HEK293 (cell line): ENCODE data around the gene MROH2B.

Source experiments
- CTCF ChIA-PET: fragments of 350-600 bp; formaldehyde crosslinking; extraction: SDS; loops from one replicate; lab custom pipeline; 2021; ENCODE audit warnings: antibody characterized with exemption; lab: Yijun Ruan, JAX
- POLR2A ChIA-PET: fragments of 300-600 bp; formaldehyde crosslinking; extraction: SDS; loops from one replicate; lab custom pipeline; 2020; ENCODE audit warnings: antibody characterized with exemption, inconsistent platforms; lab: Yijun Ruan, JAX
- H3K27ac ChIP-seq: fragments of 200-500 bp; sonication (Bioruptor generic); 2 replicates; pipeline ENCODE4 v1.5.1; 2014; ENCODE audit warnings: low read depth, low read length, control low read depth, inconsistent platforms; ENCODE audit errors: extremely low read depth
- H3K36me3 ChIP-seq, 2 experiments: fragments of 200-500 bp in 1 of 2; sonication (Bioruptor generic) in 1 of 2; 1 replicate in 1 of 2; 2 replicates in 1 of 2; pipeline ENCODE4 v1.5.1; 2014 to 2017; ENCODE audit warnings: inconsistent platforms in 2 of 2, low read length in 2 of 2; ENCODE audit not compliant: control insufficient read depth in 2 of 2, insufficient read depth in 1 of 2
- H3K4me1 ChIP-seq: fragments of 200-500 bp; sonication (Bioruptor generic); 2 replicates; pipeline ENCODE4 v1.5.1; 2014; ENCODE audit warnings: mild to moderate bottlenecking, low read length, inconsistent platforms; ENCODE audit not compliant: control insufficient read depth, insufficient read depth
- H3K4me3 ChIP-seq: 2 replicates; pipeline ENCODE4 v1.5.1; 2011; ENCODE audit warnings: low read depth, mild to moderate bottlenecking, control low read depth, low read length, moderate library complexity
- H3K9me3 ChIP-seq: fragments of 200-500 bp; sonication (Bioruptor generic); 2 replicates; pipeline ENCODE4 v1.5.1; 2014; ENCODE audit warnings: low read depth, low read length, inconsistent platforms; ENCODE audit not compliant: control insufficient read depth, insufficient read depth
- CTCF ChIP-seq: fragments of 450-650 bp; formaldehyde crosslinking; IDR thresholded peaks from 2 replicates; pipeline ENCODE4 v1.5.1; 2016; ENCODE audit warnings: missing biosample characterization, missing genetic modification characterization
- GLI2 ChIP-seq: fragments of 450-650 bp; formaldehyde crosslinking; IDR thresholded peaks from 2 replicates; pipeline ENCODE4; 2017; ENCODE audit warnings: missing biosample characterization, missing genetic modification characterization, low read depth, borderline replicate concordance
- IKZF3 ChIP-seq: fragments of 450-650 bp; IDR thresholded peaks from 2 replicates; pipeline ENCODE4 v1.5.0; 2018; ENCODE audit warnings: missing biosample characterization, mild to moderate bottlenecking, missing genetic modification characterization, moderate library complexity
- KLF8 ChIP-seq: fragments of 450-650 bp; formaldehyde crosslinking; IDR thresholded peaks from 2 replicates; pipeline ENCODE4 v1.5.1; 2016; ENCODE audit warnings: missing biosample characterization, missing genetic modification characterization
- PBX3 ChIP-seq: sonication (generic); formaldehyde crosslinking; IDR thresholded peaks from 2 replicates; pipeline ENCODE4 v1.8.1; 2022; ENCODE audit warnings: mild to moderate bottlenecking, moderate library complexity, missing genetic modification reagents
- PRDM6 ChIP-seq: fragments of 450-650 bp; formaldehyde crosslinking; IDR thresholded peaks from 2 replicates; pipeline ENCODE4 v1.5.1; 2017; ENCODE audit warnings: missing biosample characterization, missing genetic modification characterization
- RBAK ChIP-seq: fragments of 450-650 bp; formaldehyde crosslinking; IDR thresholded peaks from 2 replicates; pipeline ENCODE4 v1.5.1; 2016; ENCODE audit warnings: missing biosample characterization, missing genetic modification characterization
- TCF7L2 ChIP-seq: IDR thresholded peaks from 2 replicates; pipeline ENCODE4 v1.6.1; 2011; ENCODE audit warnings: low read depth, mild to moderate bottlenecking, inconsistent platforms, low read length, moderate library complexity, borderline replicate concordance
- ZBTB26 ChIP-seq: fragments of 450-650 bp; formaldehyde crosslinking; optimal IDR thresholded peaks from 2 replicates; pipeline ENCODE3; 2016; ENCODE audit warnings: missing biosample characterization, mild to moderate bottlenecking, missing genetic modification characterization
- ZFP41 ChIP-seq: fragments of 450-650 bp; formaldehyde crosslinking; IDR thresholded peaks from 2 replicates; pipeline ENCODE4 v1.5.1; 2016; ENCODE audit warnings: missing biosample characterization, missing genetic modification characterization, borderline replicate concordance
- ZIC2 ChIP-seq: fragments of 450-650 bp; formaldehyde crosslinking; IDR thresholded peaks from 2 replicates; pipeline ENCODE4 v1.5.1; 2016; ENCODE audit warnings: missing biosample characterization, missing genetic modification characterization
- ZNF114 ChIP-seq: fragments of 450-650 bp; formaldehyde crosslinking; IDR thresholded peaks from 2 replicates; pipeline ENCODE4 v1.5.0; 2017; ENCODE audit warnings: missing biosample characterization, missing genetic modification characterization
- ZNF132 ChIP-seq: fragments of 450-650 bp; formaldehyde crosslinking; IDR thresholded peaks from 2 replicates; pipeline ENCODE4 v1.5.1; 2017; ENCODE audit warnings: missing biosample characterization, missing genetic modification characterization, borderline replicate concordance
- ZNF138 ChIP-seq: fragments of 450-650 bp; formaldehyde crosslinking; IDR thresholded peaks from 2 replicates; pipeline ENCODE4 v1.5.1; 2016; ENCODE audit warnings: missing biosample characterization, missing genetic modification characterization, borderline replicate concordance
- ZNF148 ChIP-seq: fragments of 450-650 bp; formaldehyde crosslinking; IDR thresholded peaks from 2 replicates; pipeline ENCODE4 v1.5.0; 2017; ENCODE audit warnings: missing biosample characterization, missing genetic modification characterization, borderline replicate concordance
- ZNF174 ChIP-seq: fragments of 450-650 bp; formaldehyde crosslinking; IDR thresholded peaks from 2 replicates; pipeline ENCODE4 v1.5.0; 2017; ENCODE audit warnings: missing biosample characterization, mild to moderate bottlenecking, missing genetic modification characterization
- ZNF184 ChIP-seq: fragments of 450-650 bp; IDR thresholded peaks from 2 replicates; pipeline ENCODE4 v1.5.1; 2018; ENCODE audit warnings: missing biosample characterization, mild to moderate bottlenecking, missing genetic modification characterization
- ZNF211 ChIP-seq: fragments of 450-650 bp; formaldehyde crosslinking; IDR thresholded peaks from 2 replicates; pipeline ENCODE4 v1.5.1; 2016; ENCODE audit warnings: low read depth, missing biosample characterization, missing genetic modification characterization
- ZNF23 ChIP-seq: fragments of 450-650 bp; formaldehyde crosslinking; IDR thresholded peaks from 2 replicates; pipeline ENCODE4 v1.5.1; 2016; ENCODE audit warnings: missing biosample characterization, missing genetic modification characterization, borderline replicate concordance
- ZNF248 ChIP-seq: fragments of 450-650 bp; formaldehyde crosslinking; IDR thresholded peaks from 2 replicates; pipeline ENCODE4 v1.5.1; 2017; ENCODE audit warnings: missing biosample characterization, missing genetic modification characterization
- ZNF274 ChIP-seq, 2 experiments: fragments of 200-500 bp in 1 of 2; fragments of 450-650 bp in 1 of 2; sonication (Bioruptor generic) in 1 of 2; formaldehyde crosslinking in 1 of 2; IDR thresholded peaks; 2 replicates each; pipeline versions ENCODE4 v1.5.1 to v1.6.1; 2014 to 2016; ENCODE audit warnings: borderline replicate concordance in 1 of 2, inconsistent platforms in 1 of 2, low read length in 1 of 2, missing biosample characterization in 1 of 2, missing genetic modification characterization in 1 of 2
- ZNF350 ChIP-seq: fragments of 450-650 bp; formaldehyde crosslinking; IDR thresholded peaks from 2 replicates; pipeline ENCODE4 v1.5.0; 2017; ENCODE audit warnings: missing biosample characterization, mild to moderate bottlenecking, missing genetic modification characterization
- ZNF394 ChIP-seq: fragments of 450-650 bp; formaldehyde crosslinking; IDR thresholded peaks from 2 replicates; pipeline ENCODE4 v1.5.1; 2016; ENCODE audit warnings: missing biosample characterization, missing genetic modification characterization, mild to moderate bottlenecking, moderate library complexity, borderline replicate concordance
- ZNF416 ChIP-seq: fragments of 450-650 bp; formaldehyde crosslinking; IDR thresholded peaks from 2 replicates; pipeline ENCODE4 v1.5.1; 2016; ENCODE audit warnings: missing biosample characterization, missing genetic modification characterization
- ZNF433 ChIP-seq: fragments of 450-650 bp; formaldehyde crosslinking; IDR thresholded peaks from 2 replicates; pipeline ENCODE4 v1.5.1; 2016; ENCODE audit warnings: missing biosample characterization, missing genetic modification characterization, low read depth
- ZNF548 ChIP-seq: fragments of 450-650 bp; formaldehyde crosslinking; IDR thresholded peaks from 2 replicates; pipeline ENCODE4 v1.5.1; 2016; ENCODE audit warnings: missing biosample characterization, missing genetic modification characterization

MROH2B gene

GRCh38 chr5:40991981-40992559 is 79.1 kb downstream of the MROH2B start:
- Histone ChIP-seq H3K27ac (no peak overlapping the region), H3K9me3 (no peaks in the 10 kb centered on the region), H3K36me3 (no peaks in the 10 kb centered on the region), H3K4me1 (no peaks in the 10 kb centered on the region), H3K4me3 (no peak overlapping the region)
- POLR2A ChIA-PET = no interaction called here
- TF ChIP-seq ZNF23 (tag by site-specific recombination) (no peak), ZNF394 (tag by site-specific recombination) (no peak), ZNF274 (IDR thresholded peaks at IDR 0.05; ENCODE audit: low read length) (no peak), ZNF274 (tag by site-specific recombination; IDR thresholded peaks at IDR 0.05; ENCODE audit: borderline replicate concordance) (no peak), RBAK (tag by site-specific recombination) (no peak), ZBTB26 (no peak), PBX3 (CRISPR knock-in tag) (no peak), GLI2 (tag by site-specific recombination) (no peak), ZNF138 (tag by site-specific recombination) (no peak), ZNF433 (tag by site-specific recombination) (no peak), ZNF248 (tag by site-specific recombination) (no peak), ZNF174 (no peak), ZNF114 (no peak), ZIC2 (no peak), ZNF132 (tag by site-specific recombination) (no peak), ZNF211 (no peak), ZNF350 (no peak), KLF8 (tag by site-specific recombination) (no peak), ZFP41 (no peak), IKZF3 (no peak)
- CTCF ChIA-PET = no interaction called here

GRCh38 chr5:40991168-40991980 is 79.8 kb downstream of the MROH2B start:
- CTCF ChIA-PET = no interaction called here
- H3K27ac ChIP-seq = no peak overlapping the region
- TF ChIP-seq PRDM6 (no peak), ZNF548 (no peak), ZNF184 (tag by site-specific recombination) (no peak), ZNF416 (tag by site-specific recombination) (no peak), TCF7L2 (no peak), ZNF148 (no peak), CTCF (tag by site-specific recombination) (no peak)
- no peaks in the 10 kb centered on the region for H3K9me3 ChIP-seq
- POLR2A ChIA-PET = no interaction called here
- H3K4me3 ChIP-seq = no peak overlapping the region
- H3K36me3 ChIP-seq = no peaks in the 10 kb centered on the region
- no peaks in the 10 kb centered on the region for H3K4me1 ChIP-seq
